ENCODE data around the gene BNIP2.

- TF ChIP-seq ZFHX2 (tag by site-specific recombination; conservative IDR thresholded peaks at IDR 0.05) (no peak), ZBTB8A (tag by site-specific recombination; IDR thresholded peaks at IDR 0.05) (no peak), REST (tag by site-specific recombination; IDR thresholded peaks at IDR 0.05) (no peak), CTCF (tag by site-specific recombination; IDR thresholded peaks at IDR 0.05) (no peak), ZNF221 (tag by site-specific recombination; IDR thresholded peaks at IDR 0.05; ENCODE audit: borderline replicate concordance) (no peak)
These were observed 718 bp downstream of the BNIP2 start for GRCh38 chr15:59688423-59688781.

All from HEK293 (cell line).